Lower leg skin (tissue), 4 donors: ENCODE measurements around the gene BTG4. TPM values are rescaled to one million over a fixed set of nuclear protein-coding genes. Genes with fewer than 3 reads are reported as not detected.

Experiments used
- DNase-seq, 2 donors: peaks; one replicate each; pipeline ENCODE4 v3.0.0-alpha.2; 2019; ENCODE audit warnings: low spot score in 2 of 2
- H3K4me3 ChIP-seq: fragments of 200-600 bp; sonication (generic); 2 replicates; pipeline ENCODE4 v1.5.1; 2017; ENCODE audit warnings: mild to moderate bottlenecking, low read depth; ENCODE audit not compliant: poor library complexity, severe bottlenecking
- POLR2A ChIP-seq, 2 donors: fragments of 450-650 bp; IDR thresholded peaks; one replicate each; pipeline ENCODE4 v1.6.1; 2016 to 2017; ENCODE audit warnings: antibody characterized with exemption in 2 of 2, mild to moderate bottlenecking in 1 of 2, moderate library complexity in 1 of 2
- WGBS, 2 donors: methylation state at CpG; one replicate each; pipeline ENCODE4 v1.1.5; 2018; 5-methylcytosine and 5-hydroxymethylcytosine counted together
- intact Hi-C: fragments of 100-400 bp; cut with DNase I; formaldehyde crosslinking; loops from one replicate; pipeline ENCODE4 v1.15.0; 2023; ENCODE audit warnings: low total_unique reads
- total RNA-seq, 4 donors: library from RNA; depleted of rRNA; stranded (reverse); fragments of >200 nt; gene quantifications; one replicate each; pipeline ENCODE4 v1.1.0, GENCODE V29; 2016
- TF ChIP-seq, protein P1 (sequence below), 3 donors: fragments of 450-650 bp; IDR thresholded peaks; one replicate each; pipeline ENCODE4 v1.5.1; 2016; ENCODE audit warnings: antibody characterized with exemption in 3 of 3, mild to moderate bottlenecking in 3 of 3, moderate library complexity in 2 of 3

The BTG4 gene
- total RNA-seq, 4 donors from 2014 or later = not detected

DNA sequence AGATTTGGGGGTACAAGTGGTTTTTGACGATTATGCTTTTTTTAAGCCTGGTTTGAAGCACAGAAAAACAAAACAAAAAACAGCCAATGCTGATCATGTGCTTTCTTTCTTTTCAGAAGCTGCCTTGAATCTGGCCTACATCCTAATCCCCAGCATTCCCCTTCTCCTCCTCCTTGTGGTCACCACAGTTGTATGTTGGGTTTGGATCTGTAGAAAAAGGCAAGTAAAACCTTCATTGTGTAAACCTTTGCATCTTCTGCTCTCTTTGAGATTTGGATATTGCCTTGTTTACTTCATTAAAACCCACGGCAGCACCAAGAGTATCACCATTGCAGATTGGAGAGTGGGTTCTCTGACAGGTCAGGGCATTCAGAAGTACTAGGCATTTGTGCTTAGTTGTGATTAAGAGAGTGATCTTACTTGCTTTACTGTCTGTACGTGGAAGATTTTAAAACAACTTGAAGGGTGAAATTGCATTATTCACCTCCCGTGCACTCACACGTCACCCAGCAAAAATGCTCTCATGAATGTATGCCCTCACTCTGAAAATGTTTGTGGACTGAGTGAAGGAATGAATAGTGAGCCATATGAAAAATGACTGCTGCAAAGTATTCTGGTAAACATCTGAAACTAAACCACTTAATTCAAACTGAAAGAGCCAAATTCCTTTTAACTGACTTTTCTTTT, 45.4 kb upstream of the BTG4 start:
- 83 to 86% methylated on average over 5 of the region's 5 CpGs for WGBS, 2 donors
- intact Hi-C loops = no loop called here
- no peak for DNase-seq
- TF ChIP-seq, protein P1, sequence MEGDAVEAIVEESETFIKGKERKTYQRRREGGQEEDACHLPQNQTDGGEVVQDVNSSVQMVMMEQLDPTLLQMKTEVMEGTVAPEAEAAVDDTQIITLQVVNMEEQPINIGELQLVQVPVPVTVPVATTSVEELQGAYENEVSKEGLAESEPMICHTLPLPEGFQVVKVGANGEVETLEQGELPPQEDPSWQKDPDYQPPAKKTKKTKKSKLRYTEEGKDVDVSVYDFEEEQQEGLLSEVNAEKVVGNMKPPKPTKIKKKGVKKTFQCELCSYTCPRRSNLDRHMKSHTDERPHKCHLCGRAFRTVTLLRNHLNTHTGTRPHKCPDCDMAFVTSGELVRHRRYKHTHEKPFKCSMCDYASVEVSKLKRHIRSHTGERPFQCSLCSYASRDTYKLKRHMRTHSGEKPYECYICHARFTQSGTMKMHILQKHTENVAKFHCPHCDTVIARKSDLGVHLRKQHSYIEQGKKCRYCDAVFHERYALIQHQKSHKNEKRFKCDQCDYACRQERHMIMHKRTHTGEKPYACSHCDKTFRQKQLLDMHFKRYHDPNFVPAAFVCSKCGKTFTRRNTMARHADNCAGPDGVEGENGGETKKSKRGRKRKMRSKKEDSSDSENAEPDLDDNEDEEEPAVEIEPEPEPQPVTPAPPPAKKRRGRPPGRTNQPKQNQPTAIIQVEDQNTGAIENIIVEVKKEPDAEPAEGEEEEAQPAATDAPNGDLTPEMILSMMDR (IDR thresholded peaks at IDR 0.05) = no peak
- TF ChIP-seq POLR2A (IDR thresholded peaks at IDR 0.05) = no peak
- no peak overlapping the region for H3K4me3 ChIP-seq

DNA sequence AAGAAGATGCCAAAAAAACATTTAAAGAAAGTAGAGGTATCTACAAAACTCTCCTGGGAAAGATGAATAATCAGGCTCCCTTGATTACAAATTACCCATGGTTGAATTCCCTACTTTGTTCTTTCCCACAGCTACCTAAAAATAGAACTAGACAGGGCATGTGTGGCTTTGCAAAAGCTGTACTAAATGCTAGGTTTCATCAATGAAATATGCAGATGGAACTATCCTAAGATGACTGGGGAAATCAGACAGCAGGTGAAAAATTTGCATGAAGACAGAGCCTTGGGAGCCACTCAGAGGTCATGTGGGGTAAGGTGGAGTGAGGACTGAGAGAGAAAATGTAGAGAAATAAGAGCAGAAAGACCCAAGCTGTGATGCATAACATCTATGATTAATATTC, 43.1 kb upstream of the BTG4 start:
- no peak overlapping the region for H3K4me3 ChIP-seq
- DNase-seq = no peak
- no peak for TF ChIP-seq POLR2A (IDR thresholded peaks at IDR 0.05)
- TF ChIP-seq, protein P1 (IDR thresholded peaks at IDR 0.05) = no peak
- intact Hi-C loops = no loop called here

DNA sequence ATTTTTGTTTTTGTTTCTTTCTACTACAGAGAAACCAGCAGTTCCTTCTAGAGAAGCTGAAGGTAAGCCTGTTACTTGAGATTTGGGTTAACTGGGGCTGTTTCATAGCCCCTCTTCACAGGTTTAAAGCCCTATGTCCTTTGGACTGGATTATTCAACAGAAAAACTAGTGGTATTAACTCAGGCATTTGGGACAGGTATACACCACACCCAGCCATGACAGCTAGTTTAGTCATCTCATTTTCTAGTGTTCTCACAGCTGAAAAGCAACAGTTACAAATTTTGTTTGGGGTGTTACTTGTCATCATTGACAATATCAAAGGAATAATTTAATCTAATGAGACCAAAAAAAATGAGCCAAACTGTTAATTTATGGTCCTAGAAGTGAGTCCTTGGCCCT, 42.3 kb upstream of the BTG4 start:
- no peak for DNase-seq
- no peak for TF ChIP-seq POLR2A (IDR thresholded peaks at IDR 0.05)
- TF ChIP-seq, protein P1 (IDR thresholded peaks at IDR 0.05) = no peak
- no peak overlapping the region for H3K4me3 ChIP-seq
- intact Hi-C loops = no loop called here

DNA sequence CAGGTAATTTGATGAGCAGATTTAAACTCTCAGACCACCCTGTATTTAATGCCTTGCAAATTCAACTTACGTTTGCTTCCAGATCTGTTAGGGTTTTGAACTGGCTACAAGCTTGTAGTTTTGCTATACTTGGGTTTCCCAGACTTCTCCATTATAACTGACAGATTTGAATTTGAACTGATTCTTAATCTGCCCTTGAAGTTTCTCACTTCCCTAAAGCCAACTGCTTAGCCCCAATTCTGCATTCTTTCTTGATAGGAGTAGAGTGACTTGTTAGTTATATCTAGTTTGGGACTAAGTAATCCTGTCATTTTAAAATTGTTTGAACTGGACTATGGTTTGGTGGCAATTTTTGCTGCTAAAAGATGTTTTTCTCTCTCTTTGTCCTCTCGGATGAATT, 38.1 kb upstream of the BTG4 start:
- no peak for DNase-seq
- H3K4me3 ChIP-seq = no peak overlapping the region
- TF ChIP-seq, protein P1 (IDR thresholded peaks at IDR 0.05) = no peak
- TF ChIP-seq POLR2A (IDR thresholded peaks at IDR 0.05) = no peak
- intact Hi-C loops = no loop called here
- WGBS, 2 donors = 88 to 92% methylated on average over 2 of the region's 2 CpGs

DNA sequence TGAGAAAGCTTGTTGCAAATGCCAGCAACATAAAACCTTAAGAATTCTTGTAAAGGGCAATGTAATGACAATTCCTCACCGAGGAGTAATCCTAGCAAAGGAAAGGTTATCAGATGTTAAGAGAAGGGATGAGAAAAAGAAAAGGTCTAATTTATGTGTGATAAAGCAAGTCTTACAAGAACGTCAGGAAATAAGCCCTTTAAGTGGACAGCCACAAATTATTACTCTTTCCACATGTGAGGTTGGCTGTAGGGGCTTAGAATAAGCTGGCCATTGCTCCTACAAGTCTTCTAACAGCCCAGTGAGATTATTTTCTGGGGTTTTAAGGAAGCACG, 37.6 kb upstream of the BTG4 start:
- DNase-seq = no peak
- TF ChIP-seq, protein P1 (IDR thresholded peaks at IDR 0.05) = no peak
- TF ChIP-seq POLR2A (IDR thresholded peaks at IDR 0.05) = no peak
- H3K4me3 ChIP-seq = no peak overlapping the region
- intact Hi-C loops = no loop called here
- WGBS, 2 donors = 64 to 65% methylated on average over 3 of the region's 3 CpGs

DNA sequence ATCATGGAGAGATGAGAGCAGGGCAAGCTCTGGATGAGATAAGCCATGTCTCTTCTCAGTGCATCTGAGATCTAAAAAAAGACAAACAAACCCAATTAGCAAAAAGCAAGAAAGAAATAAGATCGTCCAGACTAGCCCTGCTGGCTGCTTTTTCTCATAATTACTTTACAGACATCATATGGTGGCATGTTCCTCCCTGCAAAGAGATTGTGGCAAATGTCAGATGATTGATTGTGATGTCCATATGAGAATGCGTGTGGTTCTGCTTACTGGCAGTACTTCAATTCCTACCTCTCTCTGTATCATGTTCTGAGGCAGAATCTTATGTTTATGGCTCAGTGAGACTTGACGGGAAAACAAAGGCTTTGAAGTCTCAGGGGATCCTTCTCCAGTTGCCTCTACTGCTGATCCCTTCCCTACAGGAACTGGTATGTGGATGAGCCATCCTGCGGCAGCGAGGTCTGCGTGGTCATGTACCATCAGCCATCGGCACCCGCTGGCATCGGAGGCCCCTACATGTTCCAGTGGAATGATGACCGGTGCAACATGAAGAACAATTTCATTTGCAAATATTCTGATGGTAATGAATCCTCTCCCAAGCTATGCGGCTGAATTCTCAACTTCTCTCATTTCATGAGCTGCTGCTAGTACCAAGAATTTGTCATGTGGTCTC, 37.1 kb upstream of the BTG4 start:
- no peak overlapping the region for H3K4me3 ChIP-seq
- WGBS, 2 donors = 78 to 79% methylated on average over 11 of the region's 11 CpGs
- DNase-seq = no peak
- TF ChIP-seq POLR2A (IDR thresholded peaks at IDR 0.05) = no peak
- TF ChIP-seq, protein P1 (IDR thresholded peaks at IDR 0.05) = no peak
- intact Hi-C loops = no loop called here
